Hematopoietic multipotent progenitor cell treated with erythropoietin and hydrocortisone succinate and interleukin-3 and kit ligand, for 15 days (in vitro differentiated cells): ENCODE data around the gene MED12L.
"Not testable (repeated sequence)": the region's sequence is repeated elsewhere in the genome, so short reads cannot be mapped to it uniquely, and the experiment has no call there.

Experiments
- DNase-seq: peaks from one replicate; pipeline ENCODE4 v3.0.0-alpha.2; 2015; ENCODE audit warnings: low spot score

Gene MED12L

GRCh38 chr3:151377768-151378385, 292.4 kb downstream of the MED12L start:
- no peak for DNase-seq

DNA sequence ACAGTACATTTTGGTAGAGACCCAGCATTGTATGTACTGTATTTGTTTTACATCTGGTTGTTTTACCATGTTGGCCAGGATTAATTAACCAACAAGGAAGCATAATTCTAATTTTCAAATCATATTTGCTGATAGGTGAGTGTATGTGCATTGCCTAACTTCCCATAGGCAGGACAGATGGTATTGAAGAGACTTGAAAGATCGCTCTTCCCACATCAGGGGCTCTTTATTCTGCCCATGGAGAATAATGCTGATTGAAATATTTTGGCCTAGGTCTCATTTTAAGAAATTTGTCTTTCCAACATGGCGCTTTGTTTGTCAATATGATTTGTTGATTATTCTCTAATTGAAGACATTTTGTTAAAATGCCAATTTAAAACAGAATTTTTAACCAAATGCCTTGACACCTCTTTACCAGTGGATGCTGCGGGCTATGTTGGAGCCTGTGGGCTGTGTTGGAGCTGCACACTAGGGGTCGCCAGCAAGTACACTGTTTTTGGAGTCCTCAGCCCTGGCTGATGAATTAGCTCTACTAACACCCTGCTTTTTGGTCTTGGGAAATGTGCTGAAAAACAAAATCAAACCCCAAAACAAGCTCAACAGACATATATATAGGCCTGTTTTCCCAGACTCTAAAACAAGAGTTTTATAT, 293.7 kb downstream of the MED12L start:
- DNase-seq: no peak

GRCh38 chr3:151382671-151383070, 297.2 kb downstream of the MED12L start:
- no peak for DNase-seq

- no peak for DNase-seq
Measured at GRCh38 chr3:151383111-151383510, 297.6 kb downstream of the MED12L start.

DNA sequence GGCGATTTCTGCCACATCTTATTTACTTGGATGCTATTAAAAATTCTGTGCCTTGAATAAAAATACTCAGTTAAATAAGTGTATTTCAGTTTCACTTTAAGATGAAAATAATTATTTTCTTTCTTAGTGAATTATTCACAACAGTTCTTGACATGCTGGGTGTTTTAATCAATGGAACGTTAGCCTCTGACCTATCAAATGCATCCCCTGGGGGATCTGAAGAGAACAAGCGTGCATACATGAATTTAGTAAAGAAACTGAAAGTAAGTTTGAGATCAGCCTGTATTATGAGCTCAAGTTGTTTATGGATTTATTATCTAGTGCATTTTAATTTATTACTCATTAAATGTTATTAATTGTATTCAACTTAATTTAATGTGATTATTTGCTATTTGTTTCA, 298.5 kb downstream of the MED12L start:
- DNase-seq: no peak

DNA sequence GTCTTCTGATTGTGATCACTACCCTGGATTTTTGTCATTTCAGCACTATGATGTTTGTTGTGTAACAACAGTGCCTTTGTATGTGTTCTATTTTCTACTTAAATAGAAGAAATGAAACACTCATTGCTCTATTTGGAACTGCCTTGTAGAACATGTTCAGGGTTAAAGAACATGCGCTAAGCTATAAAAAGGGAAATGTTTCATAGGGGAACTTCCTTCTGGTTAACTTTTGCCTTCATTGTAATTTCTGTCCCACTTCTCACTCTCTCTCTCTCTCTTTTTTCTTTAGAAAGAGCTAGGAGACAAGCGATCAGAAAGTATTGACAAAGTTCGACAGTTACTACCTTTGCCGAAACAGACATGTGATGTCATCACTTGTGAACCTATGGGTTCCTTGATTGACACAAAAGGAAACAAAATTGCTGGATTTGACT, 299.3 kb downstream of the MED12L start, which contains the start of gene P2RY12:
Gene P2RY12, minus strand, starts transcription at position 13 of the 434 bp plus-strand sequence. CDS start 45,908 bp downstream, outside the sequence.
- DNase-seq: no peak

- DNase-seq: no peak
Measured at GRCh38 chr3:151386056-151386455, 300.6 kb downstream of the MED12L start.

DNA sequence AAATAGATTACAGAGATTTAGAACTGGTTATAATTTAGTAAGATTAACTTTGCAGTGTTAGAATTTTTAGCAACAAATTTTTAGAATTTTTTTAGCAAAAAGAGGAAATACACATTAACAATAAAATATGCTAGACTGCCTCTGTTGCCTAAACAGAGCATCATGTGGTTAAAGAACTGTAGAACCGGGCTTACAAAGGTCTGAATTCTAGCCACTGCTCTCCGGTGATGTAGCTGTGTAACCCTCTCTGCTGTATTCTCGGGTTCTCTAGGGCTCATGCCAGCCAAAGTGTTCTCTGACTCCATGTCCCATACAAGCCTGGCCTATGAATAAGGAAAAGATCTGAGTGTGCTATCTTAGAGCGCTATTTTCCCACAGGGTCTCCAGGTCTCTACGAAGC, 302.0 kb downstream of the MED12L start:
- no peak for DNase-seq

- DNase-seq: no peak
Measured at GRCh38 chr3:151387842-151388241, 302.4 kb downstream of the MED12L start.

GRCh38 chr3:151391720-151392119, 306.3 kb downstream of the MED12L start:
- DNase-seq: no peak

DNA sequence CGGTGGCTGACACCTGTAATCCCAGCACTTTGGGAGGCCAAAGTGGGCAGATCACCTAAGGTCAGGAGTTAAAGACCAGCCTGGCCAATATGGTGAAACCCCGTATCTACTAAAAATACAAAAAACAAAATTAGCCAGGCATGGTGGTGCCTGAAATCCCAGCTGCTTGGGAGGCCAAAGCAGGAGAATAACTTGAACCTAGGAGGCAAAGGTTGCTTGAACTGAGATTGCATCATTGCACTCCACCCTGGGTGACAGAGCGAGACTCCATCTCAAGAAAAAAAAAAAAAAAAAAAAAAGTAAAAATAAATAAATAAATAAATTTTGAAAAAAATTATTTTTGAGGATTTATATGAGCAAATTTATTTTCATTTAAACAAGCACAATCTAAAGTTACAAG, 306.7 kb downstream of the MED12L start:
- DNase-seq: not testable (repeated sequence)

GRCh38 chr3:151393146-151393830, 307.8 kb downstream of the MED12L start:
- DNase-seq: no peak

DNA sequence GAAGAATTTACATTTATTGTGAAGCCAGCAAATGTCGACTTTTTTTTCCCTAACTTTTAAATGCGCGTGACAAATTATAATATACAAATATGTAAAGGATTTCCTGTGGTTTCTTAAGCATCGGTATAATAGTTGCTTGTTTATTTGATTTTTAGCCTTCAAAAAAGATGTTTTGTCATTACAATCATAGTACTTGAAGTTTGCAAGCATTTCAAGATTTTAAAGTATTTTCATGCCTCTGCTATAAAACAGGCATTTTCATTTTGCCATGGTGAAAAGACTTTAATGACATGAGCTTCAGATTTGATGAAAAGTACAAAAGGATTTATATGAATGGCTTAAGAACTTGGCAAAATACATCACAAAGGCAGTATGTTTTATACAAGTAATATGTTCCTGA, 308.5 kb downstream of the MED12L start:
- DNase-seq: no peak

DNA sequence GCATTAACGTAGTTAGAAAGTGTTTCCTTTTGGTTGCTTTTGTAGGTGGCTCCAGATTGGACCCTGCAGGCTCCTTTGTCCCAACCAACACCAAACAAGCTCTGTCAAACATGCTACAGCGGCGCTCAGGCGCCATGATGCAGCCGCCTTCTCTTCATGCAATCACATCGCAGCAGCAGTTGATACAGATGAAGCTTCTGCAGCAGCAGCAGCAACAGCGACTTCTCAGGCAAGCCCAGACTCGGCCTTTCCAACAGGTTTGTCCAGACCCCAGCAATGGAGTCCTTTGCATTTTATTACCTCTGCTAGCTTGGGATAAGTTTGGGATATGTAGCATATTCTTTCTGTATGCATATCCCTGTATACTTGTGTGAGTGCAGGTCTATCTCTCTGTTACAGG, 309.1 kb downstream of the MED12L start:
- no peak for DNase-seq

- DNase-seq: no peak
Measured at GRCh38 chr3:151395806-151396205, 310.3 kb downstream of the MED12L start.

GRCh38 chr3:151398895-151399294, 313.4 kb downstream of the MED12L start:
- no peak for DNase-seq

DNA sequence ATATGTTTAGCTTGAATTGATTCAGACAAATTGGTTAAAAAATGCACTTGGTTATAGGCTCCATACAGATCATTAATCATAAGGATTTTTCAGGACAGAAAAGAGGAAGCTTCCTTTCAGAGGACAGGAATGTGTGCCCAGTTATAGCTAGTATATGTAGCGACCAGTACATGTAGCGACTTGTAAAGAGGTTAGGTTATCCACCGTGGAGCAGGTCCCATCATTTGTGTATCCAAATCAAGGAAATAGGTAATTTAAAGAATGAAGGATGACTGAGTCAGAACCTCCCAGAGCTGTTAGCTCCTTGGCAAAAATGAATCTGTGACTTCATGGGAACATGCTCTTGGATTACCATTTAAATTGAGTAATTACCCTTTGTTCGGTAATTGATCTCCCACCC, 314.9 kb downstream of the MED12L start:
- DNase-seq: no peak

DNA sequence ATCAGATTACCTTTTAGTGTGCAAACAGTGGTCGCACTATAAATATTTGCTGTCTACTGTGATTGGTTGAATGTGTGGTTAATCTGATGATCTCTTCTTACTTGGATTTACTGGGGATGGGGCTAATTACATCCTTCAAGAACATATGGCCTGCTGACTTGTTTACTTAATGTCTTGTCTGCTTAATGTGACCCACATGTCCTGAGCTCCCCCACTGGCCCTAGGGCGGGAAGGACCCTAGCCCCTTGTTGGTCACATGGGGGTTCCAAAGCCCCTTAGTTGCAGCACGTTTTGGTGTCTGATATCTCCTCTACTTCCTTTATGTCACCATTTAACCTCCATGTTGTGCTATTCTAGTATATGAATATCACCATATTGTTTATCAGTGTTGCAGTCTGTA, 316.9 kb downstream of the MED12L start:
- no peak for DNase-seq

DNA sequence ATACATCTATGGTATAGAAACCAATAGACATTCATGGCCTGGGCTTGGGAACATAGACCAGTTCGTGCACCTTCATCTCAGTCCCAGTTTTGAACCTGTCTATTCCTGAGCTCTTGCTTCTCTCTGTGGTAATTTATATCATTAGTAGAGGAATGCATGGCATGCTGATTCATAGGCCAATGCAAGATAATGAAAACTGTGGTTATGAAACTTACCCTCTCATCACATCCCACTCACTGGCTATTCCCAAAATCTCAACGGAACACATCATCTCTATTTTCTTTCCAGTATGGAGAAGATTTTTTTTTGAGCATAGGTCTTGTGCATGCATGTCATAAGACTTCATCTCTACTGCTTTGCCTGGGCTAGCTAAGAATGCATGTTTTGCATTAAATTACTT, 317.8 kb downstream of the MED12L start:
- no peak for DNase-seq

- DNase-seq: no peak
Measured at GRCh38 chr3:151404316-151404715, 318.9 kb downstream of the MED12L start.

- no peak for DNase-seq
Measured at GRCh38 chr3:151407928-151408327, 322.5 kb downstream of the MED12L start.

DNA sequence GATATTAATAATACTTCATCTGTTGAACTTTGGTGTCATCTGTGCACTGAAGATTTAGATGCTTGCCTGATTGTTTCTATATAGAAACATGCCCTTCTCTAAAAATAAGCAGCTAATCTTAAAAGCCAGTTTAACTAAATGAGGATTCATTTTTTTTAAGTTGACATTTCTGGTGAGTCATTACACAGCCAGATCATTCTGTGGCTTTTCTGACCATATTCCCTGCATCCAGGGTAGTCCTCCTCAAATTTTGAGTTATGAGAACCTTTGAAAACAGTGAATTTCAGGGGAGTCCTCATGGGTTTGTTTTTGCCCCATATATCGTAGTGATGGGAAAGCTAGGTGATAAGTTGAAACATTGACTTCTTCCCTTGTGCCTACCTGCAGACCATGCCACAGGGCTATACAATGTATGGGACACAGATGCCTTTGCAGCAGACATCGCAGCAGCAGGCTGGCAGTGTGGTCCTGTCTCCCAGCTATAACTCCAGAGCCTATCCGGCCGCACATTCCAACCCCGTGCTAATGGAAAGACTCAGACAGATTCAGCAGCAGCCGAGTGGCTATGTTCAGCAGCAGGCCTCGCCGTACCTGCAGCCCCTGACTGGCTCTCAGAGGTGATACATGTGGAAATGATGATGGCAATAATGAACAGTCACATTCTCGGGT, 325.6 kb downstream of the MED12L start:
- DNase-seq: no peak

DNA sequence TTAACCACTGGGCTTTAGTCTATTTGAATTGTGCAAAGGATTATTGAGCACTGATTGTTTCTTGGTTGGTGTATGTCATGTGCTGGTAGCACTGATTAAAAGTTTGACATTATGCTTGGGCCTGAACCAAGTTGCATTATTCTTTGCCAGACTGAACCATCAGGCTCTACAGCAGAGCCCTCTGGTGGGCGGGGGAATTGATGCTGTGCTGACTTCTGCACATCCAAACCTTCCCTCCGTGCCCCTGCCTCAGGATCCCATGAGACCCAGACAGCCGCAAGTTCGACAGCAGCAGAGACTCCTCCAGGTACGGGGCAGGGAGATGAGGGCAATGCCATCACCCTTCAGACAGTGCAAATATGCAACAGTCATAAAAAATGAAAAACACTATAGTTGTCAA, 327.5 kb downstream of the MED12L start:
- no peak for DNase-seq
